ENCODE results near the gene RUNX3. TPM values are rescaled to one million over a fixed set of nuclear protein-coding genes. Genes with fewer than 3 reads are reported as not detected.

RUNX3 gene
- total RNA-seq, 1 experiment from 2014 or later: 0.28 TPM

- no peak for DNase-seq
- no peak overlapping the region for H3K4me3 Mint-ChIP-seq (ENCODE audit: low read depth, unreplicated experiment)
- CTCF ChIA-PET: no interaction called here
- H3K36me3 Mint-ChIP-seq (ENCODE audit: insufficient read depth, unreplicated experiment): no peaks in the 10 kb centered on the region
- TF ChIP-seq CTCF (IDR thresholded peaks at IDR 0.05; ENCODE audit: unreplicated experiment): no peak
- H3K9me3 Mint-ChIP-seq (ENCODE audit: low read depth, unreplicated experiment): no peaks in the 10 kb centered on the region
- H3K4me1 Mint-ChIP-seq (ENCODE audit: low read depth, unreplicated experiment): no peaks in the 10 kb centered on the region
- BruUV-seq (replicated peaks): no TSS peak
- intact Hi-C loops (cut with micrococcal nuclease; ENCODE audit: unreplicated experiment): no loop called here
- H3K27me3 Mint-ChIP-seq (ENCODE audit: unreplicated experiment): peaks cover 71% of the 10 kb centered on the region
- no peak overlapping the region for H3K27ac Mint-ChIP-seq (ENCODE audit: unreplicated experiment)
Measured at GRCh38 chr1:24961334-24961733, 31.3 kb upstream of the RUNX3 start.

GRCh38 chr1:24960071-24960801 lies 30.2 kb upstream of the RUNX3 start:
- CTCF ChIA-PET: no interaction called here
- no TSS peak for BruUV-seq (replicated peaks)

GRCh38 chr1:24959623-24959975 lies 29.5 kb upstream of the RUNX3 start:
- intact Hi-C loops (cut with micrococcal nuclease; ENCODE audit: unreplicated experiment): no loop called here
- Mint-ChIP-seq H3K9me3 (ENCODE audit: low read depth, unreplicated experiment) (no peaks in the 10 kb centered on the region), H3K36me3 (ENCODE audit: insufficient read depth, unreplicated experiment) (no peaks in the 10 kb centered on the region), H3K27me3 (ENCODE audit: unreplicated experiment) (peaks cover 76% of the 10 kb centered on the region), H3K4me3 (ENCODE audit: low read depth, unreplicated experiment) (no peak overlapping the region), H3K4me1 (ENCODE audit: low read depth, unreplicated experiment) (no peaks in the 10 kb centered on the region), H3K27ac (ENCODE audit: unreplicated experiment) (no peak overlapping the region)
- DNase-seq: no peak
- no TSS peak for BruUV-seq (replicated peaks)
- CTCF ChIA-PET: no interaction called here
- no peak for TF ChIP-seq CTCF (IDR thresholded peaks at IDR 0.05; ENCODE audit: unreplicated experiment)

More at GRCh38 chr1:24960071-24960801, 30.2 kb upstream of the RUNX3 start:
- Mint-ChIP-seq H3K36me3 (ENCODE audit: insufficient read depth, unreplicated experiment) (no peaks in the 10 kb centered on the region), H3K9me3 (ENCODE audit: low read depth, unreplicated experiment) (no peaks in the 10 kb centered on the region), H3K4me3 (ENCODE audit: low read depth, unreplicated experiment) (no peak overlapping the region), H3K27me3 (ENCODE audit: unreplicated experiment) (peaks cover 75% of the 10 kb centered on the region), H3K4me1 (ENCODE audit: low read depth, unreplicated experiment) (no peaks in the 10 kb centered on the region), H3K27ac (ENCODE audit: unreplicated experiment) (no peak overlapping the region)
- TF ChIP-seq CTCF (IDR thresholded peaks at IDR 0.05; ENCODE audit: unreplicated experiment): no peak
- intact Hi-C loops (cut with micrococcal nuclease; ENCODE audit: unreplicated experiment): no loop called here
- no peak for DNase-seq

GRCh38 chr1:24958766-24959622 lies 28.9 kb upstream of the RUNX3 start:
- no peaks in the 10 kb centered on the region for H3K4me1 Mint-ChIP-seq (ENCODE audit: low read depth, unreplicated experiment)
- CTCF ChIA-PET: no interaction called here
- H3K27ac Mint-ChIP-seq (ENCODE audit: unreplicated experiment): no peak overlapping the region
- no peak overlapping the region for H3K4me3 Mint-ChIP-seq (ENCODE audit: low read depth, unreplicated experiment)
- no TSS peak for BruUV-seq (replicated peaks)
- H3K27me3 Mint-ChIP-seq (ENCODE audit: unreplicated experiment): peaks cover 74% of the 10 kb centered on the region
- intact Hi-C loops (cut with micrococcal nuclease; ENCODE audit: unreplicated experiment): no loop called here
- no peak for TF ChIP-seq CTCF (IDR thresholded peaks at IDR 0.05; ENCODE audit: unreplicated experiment)
- H3K9me3 Mint-ChIP-seq (ENCODE audit: low read depth, unreplicated experiment): no peaks in the 10 kb centered on the region
- no peak for DNase-seq
- no peaks in the 10 kb centered on the region for H3K36me3 Mint-ChIP-seq (ENCODE audit: insufficient read depth, unreplicated experiment)
